Heart left ventricle (tissue), 16 donors: ENCODE measurements around the gene FMO2. TPM values are rescaled to one million over a fixed set of nuclear protein-coding genes. Genes with fewer than 3 reads are reported as not detected.

ENCODE experiments used
- ATAC-seq, 4 donors: fragments of 200-7000 bp; cut with Tn5 transposase; one replicate each; pipeline ENCODE4 v1.9.1; 2020 to 2022; ENCODE audit warnings: moderate library complexity in 4 of 4, mild to moderate bottlenecking in 3 of 4, moderate number of reproducible peaks in 1 of 4
- DNase-seq, 5 donors: peaks; one replicate each; pipeline ENCODE4 v3.0.0-alpha.2; 2020
- H3K27ac ChIP-seq, 12 donors: fragments of 200-600 bp; sonication (generic) in 4 of 12; one replicate each; pipeline versions ENCODE4 v1.5.0 to v1.8.0; 2016 to 2022; ENCODE audit warnings: mild to moderate bottlenecking in 2 of 12
- H3K27me3 ChIP-seq, 9 donors: fragments of 200-600 bp; sonication (generic) in 2 of 9; one replicate each; pipeline versions ENCODE4 v1.5.1 to v1.8.0; 2016 to 2022; ENCODE audit warnings: mild to moderate bottlenecking in 3 of 9
- H3K36me3 ChIP-seq, 9 donors: fragments of 200-600 bp; sonication (generic) in 2 of 9; one replicate each; pipeline versions ENCODE4 v1.5.0 to v1.8.0; 2018 to 2022; ENCODE audit warnings: mild to moderate bottlenecking in 2 of 9
- H3K4me1 ChIP-seq, 12 donors: fragments of 200-600 bp; sonication (generic) in 4 of 12; one replicate each; pipeline versions ENCODE4 v1.5.0 to v1.8.0; 2016 to 2022; ENCODE audit warnings: mild to moderate bottlenecking in 3 of 12
- H3K4me3 ChIP-seq, 12 donors: fragments of 200-600 bp; sonication (generic) in 4 of 12; one replicate each; pipeline versions ENCODE4 v1.5.0 to v1.8.0; 2017 to 2022; ENCODE audit warnings: mild to moderate bottlenecking in 9 of 12, moderate library complexity in 4 of 12
- H3K9me3 ChIP-seq, 12 donors: fragments of 200-600 bp; sonication (generic) in 4 of 12; one replicate each; pipeline versions ENCODE4 v1.5.0 to v1.8.0; 2016 to 2022; ENCODE audit warnings: mild to moderate bottlenecking in 1 of 12
- CTCF ChIP-seq, 12 donors: fragments of 200-600 bp; sonication (generic) in 4 of 12; IDR thresholded peaks; one replicate each; pipeline versions ENCODE4 v1.5.0 to v1.8.0; 2018 to 2022; ENCODE audit warnings: antibody characterized with exemption in 12 of 12, mild to moderate bottlenecking in 5 of 12
- POLR2A ChIP-seq, 2 donors: fragments of 450-650 bp; IDR thresholded peaks; one replicate each; pipeline ENCODE4 v1.6.1; 2017; ENCODE audit warnings: antibody characterized with exemption in 2 of 2, mild to moderate bottlenecking in 2 of 2, moderate library complexity in 2 of 2
- WGBS, 4 donors: extraction: QIAGEN DNeasy Blood & Tissue Kit in 2 of 4; methylation state at CpG; one replicate each; pipeline versions ENCODE4 v1.1.5 to v1.1.7; 2013 to 2018; 5-methylcytosine and 5-hydroxymethylcytosine counted together
- intact Hi-C, 10 donors: fragments of 100-400 bp; cut with DNase I; formaldehyde crosslinking; loops; one replicate each; pipeline versions ENCODE4 v1.11.1 to v1.14.2; 2022
- polyA plus RNA-seq, 2 donors: library from polyadenylated mRNA; stranded (reverse); fragments of 200-250 nt; gene quantifications; one replicate each; pipeline ENCODE4 v1.2.3, GENCODE V29; 2013
- total RNA-seq, 9 donors: library from RNA; depleted of rRNA in 2 of 9; stranded (reverse); fragments of >200 nt in 2 of 9; fragmentation: NEBNext Ultra II Directional in 3 of 9; extraction: Animal tissue kit (Norgen Biotek cat#: 25700) in 3 of 9; gene quantifications; one replicate each; pipeline versions ENCODE4 v1.1.0 to v1.2.4, GENCODE V29; 2016 to 2023
- donor health status: ischemic (EF 13 %, LVEDD 7.1; RV severe dilation, severe dysfunction).
- donor health status: healthy with polysubstance abuse.
- donor health status: DM: no; HTN: yes; CAD: no.
- donor health status: DM: no; HTN: no; CAD: no.
- donor health status: ischemic (EF 25% LVEDD 6.9; RV normal size, moderate dysfunction).
- donor health status: ischemic (EF 25% LVEDD 5.7; RV mildly dilated, moderate dysfunction).
- donor health status: healthy.
- donor health status: DM: yes; HTN: yes; CAD: no.
- donor health status: ischemic (EF 35%, LVEDD 5.7; RV mildly dilated, moderate dysfunction).
- donor health status: nonischemic (EF 11% LVEDD 7.7; RV severe dilation, severe dysfunction).
- donor health status: DM: yes; HTN: yes; CAD: no.
- donor health status: PGD.
- donor health status: ischemic (EF 29% LVEDD 5.4; RV normal size, mild dysfunction).
- donor health status: nonischemic (EF 23%, LVEDD 6.1; RV moderate dilation, normal function).

Gene FMO2
- total and polyA plus RNA-seq, 11 donors = 7.5 to 65.6 (median 28.6) TPM

- no peak for TF ChIP-seq CTCF (IDR thresholded peaks at IDR 0.05)
- TF ChIP-seq POLR2A (IDR thresholded peaks at IDR 0.05) = no peak
- ATAC-seq (no peak), DNase-seq (no peak)
- WGBS, 4 donors = 23 to 65% (median 53%) methylated on average over 1 of the region's 1 CpG
- Histone ChIP-seq H3K27me3 (no peaks in the 10 kb centered on the region), H3K4me3 (peak overlapping the region in 1 of 12 donors; percentile 9), H3K27ac (peak overlapping the region in 1 of 12 donors; percentile 29), H3K9me3 (no peaks in the 10 kb centered on the region), H3K36me3 (peaks cover 0 to 50% (median 8%) of the 10 kb centered on the region in 9 donors), H3K4me1 (peaks cover 0 to 48% (median 15%) of the 10 kb centered on the region in 12 donors)
- intact Hi-C loops = loop anchor here in 3 of 10 donors (5.0 kb wide), 1 partner anchor 35 kb away; no protein-coding TSS in a partner anchor
Measured at GRCh38 chr1:171191992-171192391, 6.9 kb downstream of the FMO2 start.

- Histone ChIP-seq H3K36me3 (peaks cover 0 to 88% (median 35%) of the 10 kb centered on the region in 9 donors), H3K4me1 (peaks cover 0 to 39% (median 14%) of the 10 kb centered on the region in 12 donors), H3K27ac (no peak overlapping the region), H3K4me3 (no peak overlapping the region), H3K9me3 (no peaks in the 10 kb centered on the region), H3K27me3 (no peaks in the 10 kb centered on the region)
- no peak for ATAC-seq
- no peak for DNase-seq
- 44 to 61% (median 50%) methylated on average over 3 of the region's 3 CpGs for WGBS, 4 donors
- intact Hi-C loops = no loop called here
- TF ChIP-seq POLR2A (IDR thresholded peaks at IDR 0.05) = no peak
- no peak for TF ChIP-seq CTCF (IDR thresholded peaks at IDR 0.05)
Measured at GRCh38 chr1:171195767-171196166, 10.7 kb downstream of the FMO2 start.

- TF ChIP-seq POLR2A (IDR thresholded peaks at IDR 0.05) (no peak), CTCF (IDR thresholded peaks at IDR 0.05) (no peak)
- no peak for ATAC-seq
- H3K36me3 ChIP-seq = peaks cover 0 to 94% (median 39%) of the 10 kb centered on the region in 9 donors
- H3K9me3 ChIP-seq = no peaks in the 10 kb centered on the region
- 95 to 96% (median 95%) methylated on average over 3 of the region's 3 CpGs for WGBS, 4 donors
- H3K4me1 ChIP-seq = peaks cover 0 to 33% (median 14%) of the 10 kb centered on the region in 12 donors
- no peaks in the 10 kb centered on the region for H3K27me3 ChIP-seq
- intact Hi-C loops = no loop called here
- no peak overlapping the region for H3K4me3 ChIP-seq
- H3K27ac ChIP-seq = no peak overlapping the region
- no peak for DNase-seq
Measured at GRCh38 chr1:171196351-171196750, 11.3 kb downstream of the FMO2 start.

GRCh38 chr1:171198081-171198480, 13.0 kb downstream of the FMO2 start:
- H3K4me1 ChIP-seq = peaks cover 0 to 25% (median 12%) of the 10 kb centered on the region in 12 donors

More at GRCh38 chr1:171198081-171198480, 13.0 kb downstream of the FMO2 start:
- no peak for TF ChIP-seq POLR2A (IDR thresholded peaks at IDR 0.05)
- TF ChIP-seq CTCF (IDR thresholded peaks at IDR 0.05) = no peak
- Histone ChIP-seq H3K4me3 (no peak overlapping the region), H3K27me3 (no peaks in the 10 kb centered on the region), H3K36me3 (peaks cover 0 to 100% (median 54%) of the 10 kb centered on the region in 9 donors), H3K27ac (no peak overlapping the region), H3K9me3 (no peaks in the 10 kb centered on the region)
- ATAC-seq (no peak), DNase-seq (no peak)
- intact Hi-C loops = no loop called here
- 85 to 92% (median 87%) methylated on average over 3 of the region's 3 CpGs for WGBS, 4 donors
